NCI-H2029 treated with DMSO at 0.1 percent for 48 hours (cell line): ENCODE measurements around the gene TULP4.

Experiments
- DNase-seq: peaks from one replicate; lab custom pipeline; 2025; lab: John Stamatoyannopoulos, UW

Gene TULP4

GRCh38 chr6:158358450-158359077, 46.3 kb downstream of the TULP4 start:
- DNase-seq = peak; percentile 20

- DNase-seq = no peak
These were observed 48.8 kb downstream of the TULP4 start for GRCh38 chr6:158361068-158361467.

GRCh38 chr6:158361961-158362669, 49.9 kb downstream of the TULP4 start:
- DNase-seq = no peak

GRCh38 chr6:158366363-158366762, 54.1 kb downstream of the TULP4 start:
- no peak for DNase-seq

GRCh38 chr6:158367816-158368215, 55.6 kb downstream of the TULP4 start:
- DNase-seq = no peak

GRCh38 chr6:158369241-158369640, 57.0 kb downstream of the TULP4 start:
- DNase-seq = no peak

GRCh38 chr6:158370805-158371204, 58.5 kb downstream of the TULP4 start:
- DNase-seq = no peak

GRCh38 chr6:158371261-158371660, 59.0 kb downstream of the TULP4 start:
- DNase-seq = no peak

GRCh38 chr6:158372574-158372973, 60.3 kb downstream of the TULP4 start:
- DNase-seq = no peak

- DNase-seq = no peak
These were observed 60.9 kb downstream of the TULP4 start for GRCh38 chr6:158373214-158373613.

- no peak for DNase-seq
These were observed 61.8 kb downstream of the TULP4 start for GRCh38 chr6:158374020-158374419.

- DNase-seq = no peak
These were observed 64.4 kb downstream of the TULP4 start for GRCh38 chr6:158376631-158377081.

- no peak for DNase-seq
These were observed 65.6 kb downstream of the TULP4 start for GRCh38 chr6:158377860-158378259.

GRCh38 chr6:158379336-158379735, 67.1 kb downstream of the TULP4 start:
- no peak for DNase-seq

GRCh38 chr6:158381214-158381613, 68.9 kb downstream of the TULP4 start:
- DNase-seq = no peak

- DNase-seq = no peak
These were observed 70.2 kb downstream of the TULP4 start for GRCh38 chr6:158382491-158382890.

- no peak for DNase-seq
These were observed 70.8 kb downstream of the TULP4 start for GRCh38 chr6:158383057-158383456.

GRCh38 chr6:158383542-158383941, 71.3 kb downstream of the TULP4 start:
- DNase-seq = no peak

GRCh38 chr6:158384671-158385110, 72.4 kb downstream of the TULP4 start:
- no peak for DNase-seq

GRCh38 chr6:158387036-158387435, 74.8 kb downstream of the TULP4 start:
- DNase-seq = no peak

GRCh38 chr6:158387578-158387977, 75.3 kb downstream of the TULP4 start:
- DNase-seq = no peak

GRCh38 chr6:158388727-158389126, 76.5 kb downstream of the TULP4 start:
- DNase-seq = no peak

- no peak for DNase-seq
These were observed 77.1 kb downstream of the TULP4 start for GRCh38 chr6:158389193-158389919.
